DMS53 treated with DMSO at 0.1 percent for 48 hours (cell line): Measurements from ENCODE around the gene PROZ.

ENCODE experiments used
- DNase-seq: peaks from one replicate; lab custom pipeline; 2025; ENCODE audit not compliant: unreplicated experiment; lab: John Stamatoyannopoulos, UW

Gene PROZ

DNA sequence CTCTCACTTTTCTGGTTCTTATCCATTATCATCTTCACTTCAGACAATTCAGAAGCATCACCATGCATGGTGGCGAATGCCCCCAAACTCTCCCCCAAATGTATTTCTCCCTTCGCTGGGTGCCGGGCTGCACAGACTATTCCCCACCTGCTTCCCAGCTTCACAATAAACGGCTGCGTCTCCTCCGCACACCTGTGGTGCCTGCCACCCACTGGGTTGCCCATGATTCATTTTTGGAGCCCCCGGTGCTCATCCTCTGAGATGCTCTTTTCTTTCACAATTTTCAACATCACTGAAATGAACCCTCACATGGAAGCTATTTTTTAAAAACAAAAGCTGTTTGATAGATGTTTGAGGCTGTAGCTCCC is 38.6 kb upstream of the PROZ start:
- no peak for DNase-seq

DNA sequence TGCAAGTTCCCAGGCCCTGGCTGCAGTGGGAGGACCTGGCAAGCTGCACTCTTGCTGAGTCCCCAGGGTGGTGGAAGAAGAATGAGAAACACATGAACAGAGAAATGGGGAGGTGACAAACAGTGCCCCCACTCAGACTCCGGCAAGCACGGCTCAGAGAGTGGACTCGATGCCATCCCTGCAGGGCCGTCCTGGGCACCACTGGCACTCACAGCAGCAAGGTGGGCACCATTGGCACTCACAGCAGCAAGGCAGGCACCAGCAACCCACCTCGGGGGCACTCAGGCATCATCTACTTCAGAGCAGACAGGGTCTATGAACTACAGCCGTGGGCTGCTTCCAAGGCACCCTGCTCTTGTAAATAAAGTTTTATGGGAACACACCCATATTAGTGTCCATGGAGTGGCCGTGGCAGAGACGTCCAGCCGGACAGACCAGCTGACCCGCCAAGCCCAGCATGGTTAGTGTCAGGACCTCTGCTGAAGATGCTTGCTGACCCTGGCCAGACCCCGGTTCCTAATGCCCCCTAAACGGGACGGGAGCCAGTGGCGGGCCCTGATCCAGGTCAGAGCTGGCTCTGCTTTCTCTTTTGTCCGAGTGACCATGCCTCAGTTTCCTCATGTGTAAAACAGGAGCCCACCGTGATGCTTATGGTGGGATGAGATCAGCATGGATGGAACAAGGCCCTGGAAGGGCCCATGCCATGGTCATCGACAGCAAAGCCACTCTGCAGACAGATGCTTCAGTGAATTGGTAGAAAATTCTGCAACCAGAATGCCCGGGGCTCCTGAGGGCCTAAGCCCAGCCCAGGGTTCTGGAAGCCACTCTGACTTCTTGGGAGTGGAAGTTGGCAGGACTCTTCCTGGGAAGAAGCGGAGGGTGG is 37.9 kb upstream of the PROZ start:
- no peak for DNase-seq

DNA sequence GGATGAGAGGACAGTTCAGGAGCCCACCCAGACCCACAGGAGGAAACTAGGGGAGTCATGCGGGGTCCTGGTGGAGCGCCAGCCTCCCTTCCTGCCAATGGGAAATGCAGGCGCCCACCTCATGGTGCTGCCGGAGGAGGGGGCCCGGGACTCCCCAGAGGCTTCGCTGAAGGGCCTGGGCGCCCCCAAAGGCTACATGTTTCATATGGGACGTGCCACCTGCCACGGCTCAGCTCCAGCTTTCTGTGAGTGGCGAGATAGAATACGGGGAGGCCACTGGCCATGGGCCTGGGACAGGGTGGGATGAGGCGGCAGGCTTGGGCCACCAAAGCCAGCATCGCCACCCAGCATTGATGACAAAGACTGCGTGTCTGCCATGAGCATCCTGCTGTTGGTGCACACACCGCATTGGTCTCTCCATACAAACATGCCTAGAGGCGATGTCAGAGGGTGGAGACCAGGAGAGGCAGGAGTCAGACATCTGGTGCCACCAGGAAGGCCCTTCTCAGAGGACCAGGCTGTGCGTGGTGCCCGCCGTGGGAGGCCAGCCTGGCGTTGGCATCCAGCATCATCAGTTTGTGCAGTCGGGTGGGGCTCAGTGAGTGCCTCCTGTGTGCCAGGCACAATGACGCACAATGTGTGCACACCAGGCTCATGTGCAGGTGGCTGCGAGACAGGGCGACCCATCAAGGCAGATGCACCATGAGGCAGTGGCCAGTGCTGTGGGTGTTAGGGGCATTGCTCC is 37.1 kb upstream of the PROZ start:
- DNase-seq = no peak

DNA sequence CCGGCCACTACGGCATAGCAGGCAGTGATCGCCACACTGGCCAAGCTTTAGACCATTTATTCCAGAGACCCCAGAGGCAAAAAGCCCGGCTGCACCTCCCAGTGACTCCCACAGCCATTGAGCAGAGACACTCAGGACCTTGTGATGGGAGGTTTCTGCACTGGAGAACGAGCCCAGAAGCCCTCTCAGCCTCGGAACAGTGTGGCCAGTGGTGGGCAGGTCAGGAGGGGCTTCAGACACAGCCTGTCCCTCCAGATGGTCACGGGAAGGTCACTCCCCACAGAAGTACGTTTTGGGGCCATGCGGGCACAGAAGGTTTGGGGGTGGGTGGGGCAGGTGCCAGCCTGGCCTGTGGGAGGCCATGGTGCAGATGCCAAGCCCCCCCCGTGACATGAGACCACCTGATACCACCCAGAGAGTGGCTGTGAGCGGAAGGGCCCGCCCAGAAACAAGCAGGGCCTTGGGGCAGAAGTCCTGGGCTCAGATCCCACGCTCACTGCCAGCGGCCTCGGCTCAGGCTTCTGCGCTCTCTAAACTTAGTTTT is 36.4 kb upstream of the PROZ start:
- DNase-seq = no peak

DNA sequence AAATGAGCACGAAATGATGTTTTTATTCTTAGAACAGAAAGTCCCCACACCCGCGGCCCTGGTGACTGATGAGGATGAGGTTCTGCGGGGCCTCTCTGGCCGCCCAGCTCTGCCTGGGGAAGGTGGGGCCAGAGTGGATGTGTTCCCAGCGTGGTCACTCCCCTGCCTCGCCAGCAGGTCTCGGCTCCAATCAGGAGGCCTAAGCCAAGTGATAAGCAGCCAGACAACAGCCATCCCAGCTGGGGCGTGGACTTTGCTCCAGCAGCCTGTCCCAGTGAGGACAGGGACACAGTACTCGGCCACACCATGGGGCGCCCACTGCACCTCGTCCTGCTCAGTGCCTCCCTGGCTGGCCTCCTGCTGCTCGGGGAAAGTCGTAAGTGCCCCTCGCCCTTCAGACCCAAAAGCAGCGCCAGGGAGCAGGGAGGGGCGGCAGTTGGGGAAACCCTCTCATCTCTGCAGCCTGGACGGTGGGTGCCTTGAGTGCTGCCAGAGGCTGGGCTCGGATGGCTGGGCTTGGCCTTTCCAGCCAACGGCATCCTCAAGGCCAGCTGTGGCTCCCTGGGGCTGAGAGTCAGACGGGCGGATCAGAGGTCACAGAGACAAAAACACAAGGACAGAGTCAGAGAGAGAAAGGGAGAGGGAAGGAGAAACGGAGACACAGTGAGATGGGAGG is 35.8 kb upstream of the PROZ start, which contains the start of gene F10:
F10 (plus strand) TSS at position 250 of the 676 bp plus-strand sequence; CDS start at position 307, 57 bp downstream.
- no peak for DNase-seq

DNA sequence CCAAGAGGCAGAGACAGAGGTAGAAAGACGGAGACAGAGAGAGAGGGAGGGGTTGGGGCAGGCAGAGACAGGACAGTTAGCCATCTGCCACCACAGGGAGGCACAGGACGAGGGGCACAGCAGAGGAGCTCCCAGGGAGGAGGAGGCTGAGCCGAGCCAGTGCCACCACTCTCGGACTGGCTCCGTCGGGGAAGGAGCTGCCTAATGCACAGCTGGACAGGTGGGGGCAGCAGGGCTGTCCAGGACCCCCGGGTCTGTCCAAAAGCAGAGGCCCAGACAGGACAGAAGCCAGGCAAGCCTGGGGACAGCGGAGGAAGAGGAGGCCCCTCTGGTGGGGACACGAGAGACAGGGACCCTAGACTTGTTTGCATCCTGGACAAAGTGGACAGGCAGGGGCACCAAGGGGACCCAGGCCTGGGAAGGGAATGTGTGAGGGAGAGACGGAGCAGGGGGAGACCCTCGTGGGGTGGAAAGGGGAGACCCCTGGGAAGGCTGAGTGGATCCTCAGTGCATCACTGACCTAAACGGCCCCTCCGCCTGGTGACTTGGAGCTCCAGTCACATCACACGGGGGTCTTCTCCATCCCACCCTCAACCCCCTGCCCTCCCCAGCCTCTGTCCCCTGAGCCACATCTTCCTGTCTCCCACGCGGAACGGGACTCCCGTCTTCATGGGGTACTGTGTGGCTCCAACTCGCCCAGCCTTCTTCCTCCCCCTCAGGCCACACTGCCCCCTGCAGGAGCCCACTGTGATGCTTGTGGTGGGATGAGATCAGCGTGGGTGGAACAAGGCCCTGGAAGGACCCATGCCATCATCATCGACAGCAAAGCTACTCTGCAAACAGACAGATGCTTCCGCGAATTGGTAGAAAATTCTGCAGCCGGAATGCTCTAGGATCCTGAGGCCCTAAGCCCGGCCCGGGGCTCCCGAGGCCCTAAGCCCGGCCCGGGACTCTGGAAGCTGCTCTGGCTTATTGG is 34.9 kb upstream of the PROZ start:
- DNase-seq = no peak

DNA sequence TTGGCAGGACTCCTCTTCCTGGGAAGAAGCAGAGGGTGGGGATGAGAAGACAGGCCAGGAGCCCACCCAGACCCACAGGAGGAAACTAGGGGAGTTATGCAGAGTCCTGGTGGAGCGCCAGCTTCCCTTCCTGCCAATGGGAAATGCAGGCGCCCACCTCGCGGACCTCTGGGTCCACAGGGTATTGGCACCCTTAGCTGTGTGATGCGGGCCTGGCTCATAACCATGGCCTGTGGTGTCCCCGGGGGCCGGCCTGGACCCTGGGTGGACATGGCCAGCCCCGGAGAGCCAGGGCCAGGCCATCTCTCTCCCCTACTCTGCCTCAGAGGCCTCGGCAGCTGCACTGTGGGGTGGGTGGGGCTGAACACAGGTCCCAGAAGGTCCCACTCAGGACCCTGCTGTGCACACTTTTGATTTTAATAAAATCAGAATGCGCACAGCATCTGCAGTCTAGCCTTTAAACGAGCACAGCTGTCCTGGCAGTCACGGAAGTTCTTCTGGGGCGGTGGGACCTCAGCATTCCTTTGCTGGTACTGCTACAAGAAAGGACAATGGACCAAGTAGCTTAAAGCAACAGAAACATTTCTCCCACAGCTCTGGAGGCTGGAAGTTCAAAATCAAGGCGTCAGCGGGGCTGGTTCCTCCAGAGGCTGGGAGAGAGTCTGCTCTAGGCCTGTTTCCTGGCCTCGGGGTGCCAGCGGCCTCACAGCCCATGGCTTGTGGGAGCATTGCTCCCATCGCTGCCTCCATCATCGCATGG is 34.1 kb upstream of the PROZ start:
- DNase-seq = no peak

DNA sequence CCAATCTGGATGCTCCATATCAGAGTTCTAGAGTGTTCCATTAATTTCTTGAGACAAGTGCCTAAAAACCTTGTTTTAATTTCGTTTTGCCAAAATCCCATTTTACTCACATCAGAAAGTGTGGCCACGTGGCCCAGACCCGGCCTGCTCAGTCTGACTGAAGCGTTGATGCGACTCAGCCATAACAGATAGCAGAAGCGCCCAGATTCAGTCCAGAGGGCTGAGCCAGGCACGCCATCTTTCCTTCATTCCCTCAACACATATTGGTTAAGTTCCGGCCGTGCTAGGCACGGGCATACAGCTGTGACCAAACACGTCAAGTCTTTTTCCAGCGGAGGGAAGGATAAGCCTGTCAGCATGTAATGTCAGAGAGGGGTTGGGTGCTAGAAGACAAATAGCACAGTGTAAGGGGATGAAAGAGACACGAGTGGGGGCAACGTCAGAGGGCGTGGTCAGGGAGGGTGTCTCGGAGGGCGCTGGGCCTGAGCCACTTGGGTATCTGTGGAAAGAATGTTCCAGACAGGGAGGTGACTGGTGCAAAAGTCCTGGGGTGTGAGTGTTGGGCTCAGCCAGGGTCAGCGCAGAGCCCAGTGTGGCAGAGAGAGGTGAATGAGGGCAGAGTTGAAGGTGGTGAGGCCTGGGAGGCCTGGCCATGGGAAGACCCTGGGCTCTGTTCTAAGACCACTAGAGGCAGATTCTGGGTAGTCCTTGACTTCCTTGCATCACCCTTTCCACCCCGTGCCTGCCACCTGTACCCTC is 32.8 kb upstream of the PROZ start:
- no peak for DNase-seq

DNA sequence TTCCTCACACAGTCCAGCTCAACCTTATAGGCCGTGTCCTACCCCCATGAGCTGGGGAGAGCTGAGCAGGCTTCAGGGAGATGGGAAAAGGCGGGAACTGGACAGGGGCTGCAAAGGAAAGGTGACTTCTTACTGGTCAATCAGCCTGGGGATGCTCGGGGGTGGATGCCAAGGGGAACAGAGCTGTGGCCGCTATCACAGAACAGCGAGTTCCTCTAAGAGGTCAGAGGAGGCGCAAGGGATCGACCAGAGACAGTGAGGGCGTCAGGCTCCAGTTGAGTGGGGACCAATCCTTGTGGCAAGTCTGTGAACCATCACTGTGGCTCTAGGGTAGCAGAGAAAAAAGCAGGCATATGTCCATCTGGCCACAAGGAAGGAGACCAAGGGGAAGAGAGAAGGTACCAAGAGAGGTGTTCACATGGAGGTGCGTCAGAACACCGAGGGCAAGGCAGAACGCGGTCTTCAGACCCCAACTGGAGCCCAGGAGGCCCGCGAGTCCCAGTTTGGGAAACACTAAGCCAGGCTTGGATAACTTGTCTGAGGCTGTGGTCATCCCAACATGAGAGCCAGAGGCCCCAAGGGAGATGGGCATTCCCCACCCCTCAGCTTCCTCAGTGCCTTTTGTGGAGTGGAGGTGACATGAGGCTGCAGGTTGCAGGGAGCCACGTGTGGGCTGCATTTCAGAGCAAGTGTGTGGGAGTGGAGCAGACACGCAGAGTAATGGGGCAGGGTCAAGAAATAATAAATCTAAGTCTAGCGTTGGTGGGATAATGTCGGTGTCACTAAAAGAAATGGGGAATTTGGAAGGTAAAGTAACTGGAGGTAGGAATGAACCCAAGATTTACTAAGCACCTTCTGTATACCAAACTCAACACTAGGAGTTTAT is 31.9 kb upstream of the PROZ start:
- DNase-seq = no peak

DNA sequence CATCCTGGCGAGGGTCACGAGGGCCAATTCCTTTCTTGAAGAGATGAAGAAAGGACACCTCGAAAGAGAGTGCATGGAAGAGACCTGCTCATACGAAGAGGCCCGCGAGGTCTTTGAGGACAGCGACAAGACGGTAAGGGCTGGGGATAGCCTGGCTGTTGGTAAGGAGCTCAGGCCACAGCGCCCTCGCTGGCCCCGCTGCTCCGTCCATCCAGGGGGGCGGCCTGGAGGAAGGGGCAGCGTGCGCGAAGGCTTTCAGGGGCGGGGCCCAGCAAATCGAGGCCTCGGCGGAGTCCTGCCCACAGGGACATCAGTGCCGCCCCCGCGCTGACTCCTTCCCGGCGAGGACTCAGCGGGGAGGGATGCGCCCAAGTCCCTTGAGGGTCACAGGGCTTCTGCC is 29.0 kb upstream of the PROZ start:
- no peak for DNase-seq

DNA sequence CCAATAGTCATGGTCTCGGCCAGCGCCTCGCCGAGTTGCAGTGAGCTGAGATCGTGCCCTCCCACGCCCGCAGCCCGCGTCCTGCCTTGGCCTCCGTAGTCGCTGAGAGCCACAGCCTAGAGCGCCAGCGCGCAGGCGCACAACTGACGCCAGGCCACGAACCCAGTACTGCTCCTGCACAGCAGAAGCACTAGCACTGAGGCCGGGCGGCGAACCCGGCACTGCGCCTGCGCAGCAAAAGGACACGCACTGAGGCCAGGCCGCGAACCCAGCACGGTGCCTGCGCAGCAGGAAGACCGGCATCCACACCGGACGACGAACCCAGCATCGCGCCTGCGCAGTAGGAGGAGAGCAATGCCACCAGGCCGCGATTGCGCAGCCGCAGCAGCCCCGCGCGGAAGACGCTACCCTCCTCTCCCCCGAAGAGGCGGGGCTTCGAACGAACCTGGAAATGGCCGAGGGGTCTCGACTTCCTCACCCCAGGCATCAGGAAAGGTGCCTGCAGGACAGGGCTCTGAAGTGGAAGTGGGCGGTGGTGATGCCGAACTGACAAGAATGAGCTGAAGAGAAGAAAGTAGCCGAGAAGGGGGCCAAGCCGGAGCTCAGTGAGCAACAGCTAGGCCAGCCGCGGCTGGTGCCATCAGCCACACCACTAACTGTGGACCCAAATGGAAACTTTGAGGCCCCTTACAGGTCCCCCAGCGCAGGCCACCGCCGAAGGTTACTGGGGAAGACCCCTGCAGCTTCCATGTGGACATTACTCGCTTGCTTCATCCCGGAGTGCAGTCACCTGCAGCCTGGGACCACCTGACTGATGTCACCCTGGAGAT is 28.3 kb upstream of the PROZ start:
- no peak for DNase-seq

DNA sequence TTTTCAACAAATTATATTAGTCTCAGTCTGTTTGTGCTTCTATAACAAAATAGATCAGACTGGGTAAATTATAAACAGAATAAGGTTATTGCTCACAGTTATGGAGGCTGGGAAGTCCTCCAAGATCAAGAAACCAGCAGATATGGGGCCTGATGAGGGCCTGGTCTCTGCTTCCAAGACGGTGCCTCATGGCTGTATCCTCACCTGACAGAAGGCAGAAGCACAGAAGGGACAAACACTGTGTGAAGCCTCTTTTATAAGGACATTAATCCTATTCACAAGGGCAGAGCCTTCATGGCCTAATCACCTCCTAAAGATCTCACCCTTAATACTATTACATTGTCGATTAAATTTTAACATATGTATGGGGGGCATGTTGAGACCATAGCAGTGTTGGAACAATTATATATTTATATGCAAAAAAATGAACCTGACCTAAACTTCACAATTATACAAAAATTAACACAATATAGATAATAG is 23.1 kb upstream of the PROZ start:
- no peak for DNase-seq

DNA sequence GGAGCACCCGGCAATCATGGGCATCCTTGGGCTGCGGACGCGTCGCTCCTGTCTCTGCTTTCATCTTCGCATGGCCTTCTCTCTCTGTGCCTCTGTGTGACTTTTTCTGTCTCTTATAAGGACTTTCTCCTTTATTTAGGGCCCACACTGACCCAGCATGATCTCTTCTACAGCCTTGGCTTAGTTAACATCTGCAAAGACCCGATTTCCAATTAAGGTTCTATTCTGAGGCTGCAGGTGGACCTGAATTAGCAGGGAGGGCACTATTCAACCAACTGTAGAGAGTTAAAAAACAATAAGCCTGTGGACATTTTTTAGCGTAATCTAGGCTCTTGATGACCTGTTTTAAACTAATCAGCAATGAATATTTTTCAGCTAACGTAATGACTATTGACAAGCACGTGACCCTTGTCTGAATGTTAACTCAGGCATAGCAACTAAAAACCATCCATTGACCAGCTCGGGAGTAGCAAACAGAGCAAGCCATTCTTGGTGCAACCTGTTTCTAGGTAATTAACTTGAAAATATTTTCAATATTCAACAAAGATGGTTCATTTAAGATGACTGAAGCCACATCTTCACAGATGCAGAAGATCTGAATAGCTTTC is 20.7 kb upstream of the PROZ start:
- DNase-seq = no peak

DNA sequence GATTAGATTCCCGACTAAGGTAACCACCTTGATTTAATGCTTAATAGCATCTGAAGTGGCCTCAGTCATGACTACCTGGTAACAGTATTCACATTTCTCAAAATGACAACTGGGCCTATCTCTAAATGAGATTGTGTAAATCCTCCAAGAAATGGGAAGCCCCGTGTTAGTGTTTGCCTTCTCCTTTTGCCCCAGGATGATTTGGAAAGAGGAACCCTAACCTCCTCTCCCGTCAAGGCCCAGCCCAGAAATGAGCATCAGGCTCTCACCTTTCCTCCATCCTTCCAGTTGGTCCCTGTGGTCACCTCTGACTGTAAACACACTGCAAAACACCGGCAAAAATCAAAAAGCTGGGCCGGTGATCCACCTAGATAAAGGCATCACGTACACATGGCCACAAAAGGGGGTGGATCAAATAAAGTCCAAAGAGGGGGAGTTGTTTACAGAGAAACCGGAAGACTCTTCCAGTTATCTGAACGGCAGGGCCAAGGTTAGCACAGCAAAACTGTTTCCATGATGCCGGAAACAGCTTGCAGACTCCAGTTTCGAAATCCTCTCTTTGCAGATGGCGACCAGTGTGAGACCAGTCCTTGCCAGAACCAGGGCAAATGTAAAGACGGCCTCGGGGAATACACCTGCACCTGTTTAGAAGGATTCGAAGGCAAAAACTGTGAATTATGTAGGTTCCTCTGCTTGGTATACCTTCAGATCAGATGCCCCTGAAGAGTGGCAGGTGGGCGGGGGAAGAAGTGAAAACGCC is 19.5 kb upstream of the PROZ start:
- no peak for DNase-seq

DNA sequence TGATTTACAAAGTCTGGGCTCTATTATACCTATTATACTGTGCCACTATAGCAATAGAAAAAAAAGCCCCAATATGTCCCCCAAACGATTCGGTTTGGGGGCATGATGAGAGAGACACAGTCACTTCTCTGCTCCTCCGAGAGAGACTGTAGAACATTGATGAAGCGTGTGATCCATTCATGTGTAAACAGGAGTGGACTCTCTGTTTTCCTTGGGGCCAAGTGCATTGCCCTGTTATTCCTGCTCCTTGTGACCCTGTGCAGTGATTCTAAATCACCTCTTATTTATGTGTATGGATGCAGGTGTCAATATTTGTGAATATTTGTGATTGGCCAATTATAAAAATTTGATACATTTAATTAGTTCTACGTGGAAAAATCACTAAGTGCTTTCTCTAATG is 18.9 kb upstream of the PROZ start:
- DNase-seq = no peak
